Retinal pigment epithelial cell (primary cell): Measurements from ENCODE around the gene PPID.

Experiments
- DNase-seq: peaks from one replicate; pipeline ENCODE4 v3.0.0-alpha.2; 2010; ENCODE audit warnings: low read depth
- H3K4me3 ChIP-seq: 2 replicates; pipeline ENCODE4 v1.5.1; 2011; ENCODE audit warnings: mild to moderate bottlenecking, low read length, control low read depth, moderate library complexity
- CTCF ChIP-seq: conservative IDR thresholded peaks from 2 replicates; pipeline ENCODE4 v1.5.1; 2011; ENCODE audit warnings: low read depth, low read length, control low read depth, inconsistent platforms

PPID gene

GRCh38 chr4:158722917-158723793 is at the start of gene PPID:
PPID (minus strand) TSS chr4:158723396; CDS start chr4:158723288, 108 bp downstream.
- no peak for TF ChIP-seq CTCF
- peak; percentile 45 for DNase-seq
- H3K4me3 ChIP-seq = peak within 1 kb of the TSS; percentile 83

GRCh38 chr4:158771776-158772175 is 48.6 kb upstream of the PPID start:
- H3K4me3 ChIP-seq = peak overlapping the region; percentile 1
- DNase-seq = no peak
- TF ChIP-seq CTCF = no peak

DNA sequence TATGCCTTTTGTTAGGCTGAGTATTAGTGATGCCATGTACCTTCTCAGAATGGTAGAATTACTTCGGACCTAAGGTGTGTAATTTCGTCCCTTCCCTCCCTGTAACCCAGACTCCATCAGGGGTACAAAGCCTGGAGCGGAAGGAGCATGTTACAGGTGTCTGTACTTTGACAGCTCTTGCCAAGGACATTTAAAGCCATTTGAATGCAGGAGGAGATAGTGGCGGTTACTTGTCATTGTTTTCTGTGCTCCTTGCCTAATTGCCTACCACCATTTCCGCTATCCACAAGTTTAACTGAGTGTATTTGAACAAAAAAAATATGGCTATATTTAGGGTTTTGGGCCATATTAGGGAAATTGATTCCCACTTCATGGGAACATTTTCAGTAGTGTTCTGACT is 47.5 kb upstream of the PPID start:
- peak overlapping the region; percentile 92 for H3K4me3 ChIP-seq
- TF ChIP-seq CTCF = no peak
- no peak for DNase-seq

- DNase-seq = no peak
- TF ChIP-seq CTCF = no peak
- H3K4me3 ChIP-seq = peak overlapping the region; percentile 92
These were observed 46.2 kb upstream of the PPID start for GRCh38 chr4:158769175-158769921.

GRCh38 chr4:158768555-158769174 is 45.5 kb upstream of the PPID start, which contains the start of gene FNIP2:
FNIP2 (plus strand) TSS chr4:158769026; CDS start chr4:158769213, 187 bp downstream.
- DNase-seq = no peak
- TF ChIP-seq CTCF = no peak
- H3K4me3 ChIP-seq = peak within 1 kb of the TSS; percentile 92

- TF ChIP-seq CTCF = no peak
- H3K4me3 ChIP-seq = no peak overlapping the region
- no peak for DNase-seq
These were observed 44.3 kb upstream of the PPID start for GRCh38 chr4:158767451-158767850.
